Retinal pigment epithelial cell (primary cell): ENCODE results near the gene TNS1.
A peak's percentile ranks its signal among the peaks of the same experiment; 100 is the strongest.

Experiments used
- DNase-seq: peaks from one replicate; pipeline ENCODE4 v3.0.0-alpha.2; 2010; ENCODE audit warnings: low read depth
- H3K4me3 ChIP-seq: 2 replicates; pipeline ENCODE4 v1.5.1; 2011; ENCODE audit warnings: mild to moderate bottlenecking, low read length, control low read depth, moderate library complexity
- CTCF ChIP-seq: conservative IDR thresholded peaks from 2 replicates; pipeline ENCODE4 v1.5.1; 2011; ENCODE audit warnings: low read depth, low read length, control low read depth, inconsistent platforms

The TNS1 gene

GRCh38 chr2:217978536-217979150 lies 24.2 kb downstream of the TNS1 start:
- H3K4me3 ChIP-seq: peak overlapping the region; percentile 56
- DNase-seq: no peak
- TF ChIP-seq CTCF: no peak

GRCh38 chr2:217977840-217978535 lies 24.8 kb downstream of the TNS1 start:
- TF ChIP-seq CTCF: no peak
- peak overlapping the region; percentile 56 for H3K4me3 ChIP-seq
- no peak for DNase-seq

GRCh38 chr2:217976301-217976700 lies 26.5 kb downstream of the TNS1 start:
- no peak for DNase-seq
- TF ChIP-seq CTCF: no peak
- H3K4me3 ChIP-seq: no peak overlapping the region

GRCh38 chr2:217975626-217976025 lies 27.2 kb downstream of the TNS1 start:
- H3K4me3 ChIP-seq: no peak overlapping the region
- DNase-seq: no peak
- no peak for TF ChIP-seq CTCF

GRCh38 chr2:217974389-217975005 lies 28.3 kb downstream of the TNS1 start:
- DNase-seq: no peak
- no peak overlapping the region for H3K4me3 ChIP-seq
- TF ChIP-seq CTCF: no peak

- TF ChIP-seq CTCF: no peak
Observed at GRCh38 chr2:217973008-217973787, 29.6 kb downstream of the TNS1 start.

More at GRCh38 chr2:217973008-217973787, 29.6 kb downstream of the TNS1 start:
- no peak for DNase-seq
- H3K4me3 ChIP-seq: no peak overlapping the region
